Measurements from ENCODE around the gene UNC13C.

DNA sequence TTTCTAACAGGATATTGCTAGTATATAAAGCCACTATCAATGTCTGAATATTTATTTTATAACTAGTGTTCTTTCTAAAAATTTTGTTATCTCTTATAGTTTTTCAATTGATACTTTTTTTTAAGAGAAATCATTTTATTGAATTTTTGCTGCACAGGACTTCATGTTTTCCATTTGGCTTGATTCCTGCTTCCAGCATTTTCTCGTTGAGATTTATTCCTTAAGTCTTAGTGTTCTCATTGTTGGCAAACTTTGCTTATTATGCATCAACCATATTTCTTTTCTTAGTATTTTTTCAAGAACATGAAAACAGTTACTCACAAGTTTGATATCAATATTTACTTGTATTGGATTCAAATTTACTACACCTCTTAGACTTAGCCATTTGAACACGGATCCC, 113.4 kb downstream of the UNC13C start:
- TF ChIP-seq GATA3 (IDR thresholded peaks at IDR 0.05; ENCODE audit: low read depth, low read length) (no peak), GATA2 (IDR thresholded peaks at IDR 0.05; ENCODE audit: low read depth, low read length) (no peak)

Data from SH-SY5Y (cell line).